ENCODE measurements around the gene PIGH. TPM values are rescaled to one million over a fixed set of nuclear protein-coding genes. Genes with fewer than 3 reads are reported as not detected.
A peak's percentile ranks its signal among the peaks of the same experiment; 100 is the strongest.

Gene PIGH
- total RNA-seq, 1 experiment from 2014 or later: 6.8 TPM

DNA sequence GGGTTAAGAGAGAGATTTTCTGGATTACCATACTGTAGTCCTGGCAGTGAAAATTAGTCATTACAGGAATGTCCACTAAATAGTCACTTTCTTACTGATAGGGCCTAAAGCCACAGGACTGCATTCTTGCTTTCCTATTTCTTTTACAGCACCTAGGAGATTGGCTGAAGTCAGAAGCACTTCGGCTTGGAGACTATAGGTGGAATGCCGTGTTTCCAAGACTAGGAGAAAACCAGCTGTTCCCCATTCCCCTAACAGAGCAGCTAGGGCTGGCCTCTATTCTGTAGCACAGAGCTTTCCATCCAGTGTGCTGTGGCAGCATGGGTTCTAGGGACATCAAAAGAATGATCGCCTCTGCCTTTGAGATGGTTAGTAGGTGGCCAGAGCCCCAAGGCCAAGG, 15.1 kb downstream of the PIGH start (continued):
- TF ChIP-seq NR3C1 (CRISPR knock-in tag; conservative IDR thresholded peaks at IDR 0.05; ENCODE audit: low read depth): no peak
- TF ChIP-seq, protein P1, sequence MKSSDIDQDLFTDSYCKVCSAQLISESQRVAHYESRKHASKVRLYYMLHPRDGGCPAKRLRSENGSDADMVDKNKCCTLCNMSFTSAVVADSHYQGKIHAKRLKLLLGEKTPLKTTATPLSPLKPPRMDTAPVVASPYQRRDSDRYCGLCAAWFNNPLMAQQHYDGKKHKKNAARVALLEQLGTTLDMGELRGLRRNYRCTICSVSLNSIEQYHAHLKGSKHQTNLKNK (CRISPR knock-in tag; IDR thresholded peaks at IDR 0.05): no peak
- no peak for TF ChIP-seq HMGA2 (CRISPR knock-in tag; IDR thresholded peaks at IDR 0.05)

DNA sequence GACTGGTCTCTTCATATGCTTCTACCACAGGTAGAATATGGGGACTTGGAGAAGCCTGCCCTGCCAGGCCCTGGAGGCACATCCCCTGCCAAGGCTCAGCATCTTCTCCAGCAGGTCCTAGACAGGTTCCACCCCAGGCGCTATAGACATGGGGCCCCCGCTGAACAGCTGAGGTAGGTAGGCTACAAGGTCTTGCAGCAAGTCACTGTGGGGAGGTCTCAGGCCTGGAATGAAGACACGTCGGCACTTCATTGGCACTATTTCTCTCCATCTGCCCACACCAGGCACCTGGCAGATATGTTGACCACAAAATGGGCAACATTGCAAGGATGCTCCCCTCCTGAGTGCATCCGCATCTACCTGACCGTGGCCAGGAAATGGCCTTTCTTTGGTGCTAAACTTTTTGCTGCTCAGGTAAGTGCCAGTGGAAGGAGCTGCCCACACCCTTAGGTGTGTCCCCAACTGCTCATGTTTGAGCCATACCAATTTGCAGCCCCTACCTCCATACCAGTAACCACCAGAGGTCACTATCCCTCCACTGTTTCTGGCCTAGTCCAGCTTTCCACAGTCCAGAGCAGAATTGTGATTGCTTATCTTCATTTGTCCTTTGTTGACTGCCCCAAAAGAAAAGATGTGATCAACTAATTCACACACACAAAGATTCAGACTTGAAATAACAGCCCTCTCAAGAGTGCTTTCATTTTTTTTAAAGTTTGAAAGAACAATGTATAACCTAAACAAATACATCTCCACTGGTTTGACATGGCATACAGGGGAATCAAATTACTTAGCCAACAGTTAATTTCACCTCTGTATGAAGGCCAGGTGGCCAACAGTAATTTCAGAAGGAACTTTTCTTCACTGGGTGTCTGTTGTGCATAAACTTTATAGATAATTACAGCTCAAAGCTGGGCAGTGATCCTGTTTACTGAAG, 16.1 kb downstream of the PIGH start:
- no peaks in the 10 kb centered on the region for H3K4me1 Mint-ChIP-seq
- POLR2A ChIA-PET: interaction anchor here (0.5 kb wide), 1 partner anchor 112 kb away, joined by 3 read pairs; the partner anchor contains the start of gene RDH11
- CTCF ChIA-PET: interaction anchor here (1.0 to 6.2 kb wide), 20 partner anchors 12 to 164 kb away, joined by 3 to 75 read pairs (median 4); partner anchors contain the start of genes PIGH, PLEKHH1 and RDH11
- peaks cover 28% of the 10 kb centered on the region for H3K36me3 Mint-ChIP-seq
- TF ChIP-seq, protein P2, sequence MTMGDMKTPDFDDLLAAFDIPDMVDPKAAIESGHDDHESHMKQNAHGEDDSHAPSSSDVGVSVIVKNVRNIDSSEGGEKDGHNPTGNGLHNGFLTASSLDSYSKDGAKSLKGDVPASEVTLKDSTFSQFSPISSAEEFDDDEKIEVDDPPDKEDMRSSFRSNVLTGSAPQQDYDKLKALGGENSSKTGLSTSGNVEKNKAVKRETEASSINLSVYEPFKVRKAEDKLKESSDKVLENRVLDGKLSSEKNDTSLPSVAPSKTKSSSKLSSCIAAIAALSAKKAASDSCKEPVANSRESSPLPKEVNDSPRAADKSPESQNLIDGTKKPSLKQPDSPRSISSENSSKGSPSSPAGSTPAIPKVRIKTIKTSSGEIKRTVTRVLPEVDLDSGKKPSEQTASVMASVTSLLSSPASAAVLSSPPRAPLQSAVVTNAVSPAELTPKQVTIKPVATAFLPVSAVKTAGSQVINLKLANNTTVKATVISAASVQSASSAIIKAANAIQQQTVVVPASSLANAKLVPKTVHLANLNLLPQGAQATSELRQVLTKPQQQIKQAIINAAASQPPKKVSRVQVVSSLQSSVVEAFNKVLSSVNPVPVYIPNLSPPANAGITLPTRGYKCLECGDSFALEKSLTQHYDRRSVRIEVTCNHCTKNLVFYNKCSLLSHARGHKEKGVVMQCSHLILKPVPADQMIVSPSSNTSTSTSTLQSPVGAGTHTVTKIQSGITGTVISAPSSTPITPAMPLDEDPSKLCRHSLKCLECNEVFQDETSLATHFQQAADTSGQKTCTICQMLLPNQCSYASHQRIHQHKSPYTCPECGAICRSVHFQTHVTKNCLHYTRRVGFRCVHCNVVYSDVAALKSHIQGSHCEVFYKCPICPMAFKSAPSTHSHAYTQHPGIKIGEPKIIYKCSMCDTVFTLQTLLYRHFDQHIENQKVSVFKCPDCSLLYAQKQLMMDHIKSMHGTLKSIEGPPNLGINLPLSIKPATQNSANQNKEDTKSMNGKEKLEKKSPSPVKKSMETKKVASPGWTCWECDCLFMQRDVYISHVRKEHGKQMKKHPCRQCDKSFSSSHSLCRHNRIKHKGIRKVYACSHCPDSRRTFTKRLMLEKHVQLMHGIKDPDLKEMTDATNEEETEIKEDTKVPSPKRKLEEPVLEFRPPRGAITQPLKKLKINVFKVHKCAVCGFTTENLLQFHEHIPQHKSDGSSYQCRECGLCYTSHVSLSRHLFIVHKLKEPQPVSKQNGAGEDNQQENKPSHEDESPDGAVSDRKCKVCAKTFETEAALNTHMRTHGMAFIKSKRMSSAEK (CRISPR knock-in tag; IDR thresholded peaks at IDR 0.05; ENCODE audit: borderline replicate concordance): no peak
- TF ChIP-seq, protein P3, sequence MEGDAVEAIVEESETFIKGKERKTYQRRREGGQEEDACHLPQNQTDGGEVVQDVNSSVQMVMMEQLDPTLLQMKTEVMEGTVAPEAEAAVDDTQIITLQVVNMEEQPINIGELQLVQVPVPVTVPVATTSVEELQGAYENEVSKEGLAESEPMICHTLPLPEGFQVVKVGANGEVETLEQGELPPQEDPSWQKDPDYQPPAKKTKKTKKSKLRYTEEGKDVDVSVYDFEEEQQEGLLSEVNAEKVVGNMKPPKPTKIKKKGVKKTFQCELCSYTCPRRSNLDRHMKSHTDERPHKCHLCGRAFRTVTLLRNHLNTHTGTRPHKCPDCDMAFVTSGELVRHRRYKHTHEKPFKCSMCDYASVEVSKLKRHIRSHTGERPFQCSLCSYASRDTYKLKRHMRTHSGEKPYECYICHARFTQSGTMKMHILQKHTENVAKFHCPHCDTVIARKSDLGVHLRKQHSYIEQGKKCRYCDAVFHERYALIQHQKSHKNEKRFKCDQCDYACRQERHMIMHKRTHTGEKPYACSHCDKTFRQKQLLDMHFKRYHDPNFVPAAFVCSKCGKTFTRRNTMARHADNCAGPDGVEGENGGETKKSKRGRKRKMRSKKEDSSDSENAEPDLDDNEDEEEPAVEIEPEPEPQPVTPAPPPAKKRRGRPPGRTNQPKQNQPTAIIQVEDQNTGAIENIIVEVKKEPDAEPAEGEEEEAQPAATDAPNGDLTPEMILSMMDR (IDR thresholded peaks at IDR 0.05): peak; percentile 36; the same call in 1 of the 2 replicates
- ATAC-seq (peak; percentile 92), DNase-seq (ENCODE audit: low spot score) (peak; percentile 29)
- H3K9me3 Mint-ChIP-seq: no peaks in the 10 kb centered on the region
- H3K4me3 Mint-ChIP-seq: no peak overlapping the region
- no peak overlapping the region for H3K27ac Mint-ChIP-seq
- no peaks in the 10 kb centered on the region for H3K27me3 Mint-ChIP-seq (ENCODE audit: low read depth)

DNA sequence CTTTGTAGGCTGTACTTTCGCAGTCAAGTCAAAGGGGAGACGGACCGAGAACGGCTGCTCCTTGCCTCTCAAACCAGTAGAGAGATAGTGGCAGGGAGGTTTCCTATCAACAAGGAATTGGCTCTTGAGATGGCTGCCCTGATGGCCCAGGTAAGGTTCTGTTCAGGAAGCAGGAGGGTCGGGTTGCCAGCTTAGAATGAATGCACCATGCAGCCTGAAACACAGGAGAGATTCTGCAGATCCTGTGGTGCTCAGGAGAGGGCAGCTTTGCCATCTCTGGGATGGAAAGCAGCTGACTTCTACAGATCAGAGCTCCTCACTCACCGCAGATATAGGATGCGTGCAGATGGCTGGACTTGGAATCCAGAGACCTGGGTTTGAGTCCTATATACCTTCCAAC, 18.0 kb downstream of the PIGH start:
- no peaks in the 10 kb centered on the region for H3K9me3 Mint-ChIP-seq
- peaks cover 29% of the 10 kb centered on the region for H3K36me3 Mint-ChIP-seq
- no peak for DNase-seq (ENCODE audit: low spot score)
- H3K4me1 Mint-ChIP-seq: no peaks in the 10 kb centered on the region
- ChIA-PET POLR2A (no interaction called here), CTCF (interaction anchor here (0.7 to 6.2 kb wide), 8 partner anchors 11 to 162 kb away, joined by 4 to 75 read pairs (median 10); partner anchors contain the start of gene PIGH)
- peak; percentile 23 for ATAC-seq
- H3K27ac Mint-ChIP-seq: no peak overlapping the region
- H3K4me3 Mint-ChIP-seq: no peak overlapping the region
- H3K27me3 Mint-ChIP-seq (ENCODE audit: low read depth): no peaks in the 10 kb centered on the region
- TF ChIP-seq, protein P4, sequence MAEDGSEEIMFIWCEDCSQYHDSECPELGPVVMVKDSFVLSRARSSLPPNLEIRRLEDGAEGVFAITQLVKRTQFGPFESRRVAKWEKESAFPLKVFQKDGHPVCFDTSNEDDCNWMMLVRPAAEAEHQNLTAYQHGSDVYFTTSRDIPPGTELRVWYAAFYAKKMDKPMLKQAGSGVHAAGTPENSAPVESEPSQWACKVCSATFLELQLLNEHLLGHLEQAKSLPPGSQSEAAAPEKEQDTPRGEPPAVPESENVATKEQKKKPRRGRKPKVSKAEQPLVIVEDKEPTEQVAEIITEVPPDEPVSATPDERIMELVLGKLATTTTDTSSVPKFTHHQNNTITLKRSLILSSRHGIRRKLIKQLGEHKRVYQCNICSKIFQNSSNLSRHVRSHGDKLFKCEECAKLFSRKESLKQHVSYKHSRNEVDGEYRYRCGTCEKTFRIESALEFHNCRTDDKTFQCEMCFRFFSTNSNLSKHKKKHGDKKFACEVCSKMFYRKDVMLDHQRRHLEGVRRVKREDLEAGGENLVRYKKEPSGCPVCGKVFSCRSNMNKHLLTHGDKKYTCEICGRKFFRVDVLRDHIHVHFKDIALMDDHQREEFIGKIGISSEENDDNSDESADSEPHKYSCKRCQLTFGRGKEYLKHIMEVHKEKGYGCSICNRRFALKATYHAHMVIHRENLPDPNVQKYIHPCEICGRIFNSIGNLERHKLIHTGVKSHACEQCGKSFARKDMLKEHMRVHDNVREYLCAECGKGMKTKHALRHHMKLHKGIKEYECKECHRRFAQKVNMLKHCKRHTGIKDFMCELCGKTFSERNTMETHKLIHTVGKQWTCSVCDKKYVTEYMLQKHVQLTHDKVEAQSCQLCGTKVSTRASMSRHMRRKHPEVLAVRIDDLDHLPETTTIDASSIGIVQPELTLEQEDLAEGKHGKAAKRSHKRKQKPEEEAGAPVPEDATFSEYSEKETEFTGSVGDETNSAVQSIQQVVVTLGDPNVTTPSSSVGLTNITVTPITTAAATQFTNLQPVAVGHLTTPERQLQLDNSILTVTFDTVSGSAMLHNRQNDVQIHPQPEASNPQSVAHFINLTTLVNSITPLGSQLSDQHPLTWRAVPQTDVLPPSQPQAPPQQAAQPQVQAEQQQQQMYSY (CRISPR knock-in tag; IDR thresholded peaks at IDR 0.05): no peak
- TF ChIP-seq OVOL2 (CRISPR knock-in tag; IDR thresholded peaks at IDR 0.05; ENCODE audit: borderline replicate concordance): no peak
- TF ChIP-seq MXD4 (CRISPR knock-in tag; IDR thresholded peaks at IDR 0.05; ENCODE audit: borderline replicate concordance): no peak
- TF ChIP-seq ZNF219 (CRISPR knock-in tag; IDR thresholded peaks at IDR 0.05; ENCODE audit: borderline replicate concordance): no peak
- no peak for TF ChIP-seq SMAD3 (CRISPR knock-in tag; IDR thresholded peaks at IDR 0.05; ENCODE audit: borderline replicate concordance)
- TF ChIP-seq, protein P5, sequence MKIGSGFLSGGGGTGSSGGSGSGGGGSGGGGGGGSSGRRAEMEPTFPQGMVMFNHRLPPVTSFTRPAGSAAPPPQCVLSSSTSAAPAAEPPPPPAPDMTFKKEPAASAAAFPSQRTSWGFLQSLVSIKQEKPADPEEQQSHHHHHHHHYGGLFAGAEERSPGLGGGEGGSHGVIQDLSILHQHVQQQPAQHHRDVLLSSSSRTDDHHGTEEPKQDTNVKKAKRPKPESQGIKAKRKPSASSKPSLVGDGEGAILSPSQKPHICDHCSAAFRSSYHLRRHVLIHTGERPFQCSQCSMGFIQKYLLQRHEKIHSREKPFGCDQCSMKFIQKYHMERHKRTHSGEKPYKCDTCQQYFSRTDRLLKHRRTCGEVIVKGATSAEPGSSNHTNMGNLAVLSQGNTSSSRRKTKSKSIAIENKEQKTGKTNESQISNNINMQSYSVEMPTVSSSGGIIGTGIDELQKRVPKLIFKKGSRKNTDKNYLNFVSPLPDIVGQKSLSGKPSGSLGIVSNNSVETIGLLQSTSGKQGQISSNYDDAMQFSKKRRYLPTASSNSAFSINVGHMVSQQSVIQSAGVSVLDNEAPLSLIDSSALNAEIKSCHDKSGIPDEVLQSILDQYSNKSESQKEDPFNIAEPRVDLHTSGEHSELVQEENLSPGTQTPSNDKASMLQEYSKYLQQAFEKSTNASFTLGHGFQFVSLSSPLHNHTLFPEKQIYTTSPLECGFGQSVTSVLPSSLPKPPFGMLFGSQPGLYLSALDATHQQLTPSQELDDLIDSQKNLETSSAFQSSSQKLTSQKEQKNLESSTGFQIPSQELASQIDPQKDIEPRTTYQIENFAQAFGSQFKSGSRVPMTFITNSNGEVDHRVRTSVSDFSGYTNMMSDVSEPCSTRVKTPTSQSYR (CRISPR knock-in tag; IDR thresholded peaks at IDR 0.05): no peak
- TF ChIP-seq, protein P6, sequence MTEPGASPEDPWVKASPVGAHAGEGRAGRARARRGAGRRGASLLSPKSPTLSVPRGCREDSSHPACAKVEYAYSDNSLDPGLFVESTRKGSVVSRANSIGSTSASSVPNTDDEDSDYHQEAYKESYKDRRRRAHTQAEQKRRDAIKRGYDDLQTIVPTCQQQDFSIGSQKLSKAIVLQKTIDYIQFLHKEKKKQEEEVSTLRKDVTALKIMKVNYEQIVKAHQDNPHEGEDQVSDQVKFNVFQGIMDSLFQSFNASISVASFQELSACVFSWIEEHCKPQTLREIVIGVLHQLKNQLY (CRISPR knock-in tag; IDR thresholded peaks at IDR 0.05): no peak
- no peak for TF ChIP-seq RELA (CRISPR knock-in tag; IDR thresholded peaks at IDR 0.05; ENCODE audit: borderline replicate concordance)
- TF ChIP-seq ZNF232 (CRISPR knock-in tag; IDR thresholded peaks at IDR 0.05): no peak
- TF ChIP-seq, protein P7, sequence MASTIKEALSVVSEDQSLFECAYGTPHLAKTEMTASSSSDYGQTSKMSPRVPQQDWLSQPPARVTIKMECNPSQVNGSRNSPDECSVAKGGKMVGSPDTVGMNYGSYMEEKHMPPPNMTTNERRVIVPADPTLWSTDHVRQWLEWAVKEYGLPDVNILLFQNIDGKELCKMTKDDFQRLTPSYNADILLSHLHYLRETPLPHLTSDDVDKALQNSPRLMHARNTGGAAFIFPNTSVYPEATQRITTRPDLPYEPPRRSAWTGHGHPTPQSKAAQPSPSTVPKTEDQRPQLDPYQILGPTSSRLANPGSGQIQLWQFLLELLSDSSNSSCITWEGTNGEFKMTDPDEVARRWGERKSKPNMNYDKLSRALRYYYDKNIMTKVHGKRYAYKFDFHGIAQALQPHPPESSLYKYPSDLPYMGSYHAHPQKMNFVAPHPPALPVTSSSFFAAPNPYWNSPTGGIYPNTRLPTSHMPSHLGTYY (CRISPR knock-in tag; IDR thresholded peaks at IDR 0.05): no peak

Measured in WTC11 (cell line).